HepG2 (cell line): Measurements from ENCODE around the gene COL18A1.

Experiments
- AGO2 ChIP-seq: fragments of 200-400 bp; formaldehyde crosslinking; optimal IDR thresholded peaks from 2 replicates; pipeline ENCODE3; 2017; ENCODE audit warnings: mild to moderate bottlenecking, low read depth, low read length, moderate library complexity
- EP300 ChIP-seq, 3 experiments: sonication (generic) in 1 of 3; formaldehyde crosslinking in 1 of 3; IDR thresholded peaks; 2 replicates each; pipeline versions ENCODE4 v1.5.1 to v1.6.1; 2011 to 2020; ENCODE audit warnings: low read depth in 2 of 3, low read length in 2 of 3, borderline replicate concordance in 1 of 3, improper control_type of control experiment in 1 of 3, mild to moderate bottlenecking in 1 of 3, missing genetic modification reagents in 1 of 3, moderate library complexity in 1 of 3
- HNRNPH1 ChIP-seq: fragments of 200-400 bp; formaldehyde crosslinking; optimal IDR thresholded peaks from 2 replicates; pipeline ENCODE3; 2017; ENCODE audit warnings: mild to moderate bottlenecking, low read depth, low read length
- POLR2AphosphoS5 ChIP-seq: IDR thresholded peaks from 2 replicates; pipeline ENCODE4 v1.6.1; 2012; ENCODE audit warnings: low read depth, low read length
- SP1 ChIP-seq, 2 experiments: fragments of 450-650 bp in 1 of 2; sonication (generic) in 1 of 2; formaldehyde crosslinking in 1 of 2; IDR thresholded peaks; 2 replicates each; pipeline versions ENCODE4 v1.4.0 to v1.6.1; 2016 to 2020; ENCODE audit warnings: missing genetic modification reagents in 1 of 2

- TF ChIP-seq HNRNPH1 (no peak), POLR2AphosphoS5 (no peak), SP1 (IDR thresholded peaks at IDR 0.05) (no peak), SP1 (CRISPR knock-in tag; IDR thresholded peaks at IDR 0.05) (peak; percentile 67), EP300 (IDR thresholded peaks at IDR 0.05; ENCODE audit: low read depth in 2 of 2, low read length in 2 of 2) (no peak), EP300 (CRISPR knock-in tag; IDR thresholded peaks at IDR 0.05; ENCODE audit: borderline replicate concordance) (no peak), AGO2 (no peak)
Observed at GRCh38 chr21:45554477-45555175, 149.7 kb downstream of the COL18A1 start.
